CD8-positive, alpha-beta memory T cell (primary cell): ENCODE measurements around the gene PITX1. TPM values are rescaled to one million over a fixed set of nuclear protein-coding genes. Genes with fewer than 3 reads are reported as not detected.
A peak's percentile ranks its signal among the peaks of the same experiment; 100 is the strongest.

Experiments used
- CTCF ChIA-PET: fragments of 350-600 bp; sonication (Branson Sonifier 250); formaldehyde crosslinking; loops from one replicate; lab custom pipeline; 2021; ENCODE audit warnings: antibody characterized with exemption; lab: Charles Lee
- POLR2A ChIA-PET: fragments of 350-600 bp; sonication (Branson Sonifier 250); formaldehyde crosslinking; loops from one replicate; lab custom pipeline; 2021; ENCODE audit warnings: antibody characterized with exemption; lab: Charles Lee
- DNase-seq, 5 donors: peaks; one replicate each; pipeline versions ENCODE4 v3.0.0 to v3.0.0-alpha.2; 2020 to 2022; ENCODE audit warnings: mixed read lengths in 1 of 5
- H3K27ac ChIP-seq: one replicate; pipeline ENCODE4 v1.7.0; 2013; ENCODE audit warnings: low read depth, mild to moderate bottlenecking, low read length, moderate library complexity
- H3K27me3 ChIP-seq: 2 replicates; pipeline ENCODE4 v1.7.0; 2013; ENCODE audit warnings: low read length, mild to moderate bottlenecking; ENCODE audit not compliant: insufficient read depth, poor library complexity, severe bottlenecking
- H3K36me3 ChIP-seq: 2 replicates; pipeline ENCODE4 v1.7.0; 2013; ENCODE audit warnings: mild to moderate bottlenecking, low read length, moderate library complexity; ENCODE audit not compliant: insufficient read depth
- H3K4me1 ChIP-seq: 2 replicates; pipeline ENCODE4 v1.7.0; 2013; ENCODE audit warnings: mild to moderate bottlenecking, low read length, moderate library complexity; ENCODE audit not compliant: insufficient read depth
- H3K4me3 ChIP-seq: 2 replicates; pipeline ENCODE4 v1.7.0; 2013; ENCODE audit warnings: mild to moderate bottlenecking, low read length
- H3K9me3 ChIP-seq: 2 replicates; pipeline ENCODE4 v1.7.0; 2013; ENCODE audit warnings: mild to moderate bottlenecking, low read length
- H3K27ac Mint-ChIP-seq, 8 donors: one replicate each; pipeline ENCODE4 v1.8.0; 2020 to 2021; ENCODE audit warnings: mixed read lengths in 8 of 8, mild to moderate bottlenecking in 6 of 8, inconsistent platforms in 3 of 8, moderate library complexity in 3 of 8
- H3K27me3 Mint-ChIP-seq, 2 donors: one replicate each; pipeline ENCODE4 v1.8.0; 2020 to 2021; ENCODE audit warnings: mixed read lengths in 2 of 2, mild to moderate bottlenecking in 1 of 2, moderate library complexity in 1 of 2
- H3K36me3 Mint-ChIP-seq, 3 donors: one replicate each; pipeline ENCODE4 v1.8.0; 2020 to 2021; ENCODE audit warnings: mixed read lengths in 3 of 3, inconsistent platforms in 1 of 3, mild to moderate bottlenecking in 1 of 3
- H3K4me1 Mint-ChIP-seq, 3 donors: one replicate each; pipeline ENCODE4 v1.8.0; 2020 to 2021; ENCODE audit warnings: mixed read lengths in 3 of 3, inconsistent platforms in 1 of 3, mild to moderate bottlenecking in 1 of 3
- H3K4me3 Mint-ChIP-seq, 7 donors: one replicate each; pipeline ENCODE4 v1.8.0; 2020 to 2021; ENCODE audit warnings: mixed read lengths in 7 of 7, mild to moderate bottlenecking in 6 of 7, moderate library complexity in 4 of 7, inconsistent platforms in 2 of 7
- H3K9me3 Mint-ChIP-seq, 5 donors: one replicate each; pipeline ENCODE4 v1.8.0; 2020 to 2022; ENCODE audit warnings: mixed read lengths in 5 of 5, mild to moderate bottlenecking in 3 of 5, moderate library complexity in 2 of 5, inconsistent platforms in 1 of 5
- polyA plus RNA-seq: library from polyadenylated mRNA; unstranded; fragments of 300-500 nt; fragmentation: Illumina TruSeq; gene quantifications from one replicate; pipeline ENCODE4 v1.2.3, GENCODE V29; 2021
- total RNA-seq, 2 experiments: library from RNA; stranded (reverse); gene quantifications; one replicate each; pipeline ENCODE4 v1.2.3, GENCODE V29; 2021

PITX1 gene
- total and polyA plus RNA-seq, 3 experiments from 2014 or later = not detected

- Histone ChIP-seq H3K27me3 (no peaks in the 10 kb centered on the region), H3K9me3 (no peaks in the 10 kb centered on the region), H3K27ac (no peak overlapping the region), H3K36me3 (no peaks in the 10 kb centered on the region), H3K4me3 (no peak overlapping the region), H3K4me1 (no peaks in the 10 kb centered on the region)
- Mint-ChIP-seq H3K27ac (peak overlapping the region in 1 of 8 donors; percentile 64), H3K27me3 (peaks cover 31 to 57% of the 10 kb centered on the region in 2 donors), H3K4me1 (peaks cover 0 to 4% (median 0%) of the 10 kb centered on the region in 3 donors), H3K9me3 (no peaks in the 10 kb centered on the region), H3K4me3 (no peak overlapping the region), H3K36me3 (no peaks in the 10 kb centered on the region)
- ChIA-PET POLR2A (no interaction called here), CTCF (no interaction called here)
- no peak for DNase-seq
Measured at GRCh38 chr5:135052511-135053145, 18.6 kb upstream of the PITX1 start.

- ChIA-PET POLR2A (no interaction called here), CTCF (no interaction called here)
- Mint-ChIP-seq H3K4me1 (peaks cover 0 to 4% (median 0%) of the 10 kb centered on the region in 3 donors), H3K27ac (no peak overlapping the region), H3K27me3 (peaks cover 35 to 63% of the 10 kb centered on the region in 2 donors), H3K4me3 (no peak overlapping the region), H3K36me3 (no peaks in the 10 kb centered on the region), H3K9me3 (no peaks in the 10 kb centered on the region)
- DNase-seq = no peak
- no peak overlapping the region for H3K27ac ChIP-seq
- H3K4me1 ChIP-seq = no peaks in the 10 kb centered on the region
- no peaks in the 10 kb centered on the region for H3K27me3 ChIP-seq
- no peaks in the 10 kb centered on the region for H3K9me3 ChIP-seq
- H3K36me3 ChIP-seq = no peaks in the 10 kb centered on the region
- no peak overlapping the region for H3K4me3 ChIP-seq
Measured at GRCh38 chr5:135051872-135052271, 17.8 kb upstream of the PITX1 start.

GRCh38 chr5:135051399-135051798 is 17.4 kb upstream of the PITX1 start:
- Mint-ChIP-seq H3K27me3 (peaks cover 30 to 63% of the 10 kb centered on the region in 2 donors), H3K9me3 (no peaks in the 10 kb centered on the region), H3K4me3 (no peak overlapping the region), H3K36me3 (no peaks in the 10 kb centered on the region), H3K4me1 (peaks cover 0 to 4% (median 0%) of the 10 kb centered on the region in 3 donors), H3K27ac (no peak overlapping the region)
- Histone ChIP-seq H3K4me1 (no peaks in the 10 kb centered on the region), H3K36me3 (no peaks in the 10 kb centered on the region), H3K9me3 (no peaks in the 10 kb centered on the region), H3K4me3 (no peak overlapping the region), H3K27me3 (no peaks in the 10 kb centered on the region), H3K27ac (no peak overlapping the region)
- POLR2A ChIA-PET = no interaction called here
- no peak for DNase-seq
- CTCF ChIA-PET = no interaction called here

- H3K9me3 Mint-ChIP-seq = no peaks in the 10 kb centered on the region
- Histone ChIP-seq H3K4me1 (no peaks in the 10 kb centered on the region), H3K9me3 (no peaks in the 10 kb centered on the region), H3K4me3 (no peak overlapping the region), H3K36me3 (no peaks in the 10 kb centered on the region), H3K27me3 (no peaks in the 10 kb centered on the region), H3K27ac (no peak overlapping the region)
- no peak overlapping the region for H3K4me3 Mint-ChIP-seq
- POLR2A ChIA-PET = no interaction called here
- H3K27me3 Mint-ChIP-seq = peaks cover 28 to 70% of the 10 kb centered on the region in 2 donors
- CTCF ChIA-PET = no interaction called here
- peaks cover 0 to 4% (median 0%) of the 10 kb centered on the region in 3 donors for H3K4me1 Mint-ChIP-seq
- no peak overlapping the region for H3K27ac Mint-ChIP-seq
- DNase-seq = no peak
- no peaks in the 10 kb centered on the region for H3K36me3 Mint-ChIP-seq
Measured at GRCh38 chr5:135050244-135050767, 16.3 kb upstream of the PITX1 start.

- H3K4me1 ChIP-seq = no peaks in the 10 kb centered on the region
- no peak overlapping the region for H3K27ac ChIP-seq
- no peaks in the 10 kb centered on the region for H3K27me3 ChIP-seq
- Mint-ChIP-seq H3K4me3 (no peak overlapping the region), H3K27ac (no peak overlapping the region), H3K27me3 (peaks cover 34 to 73% of the 10 kb centered on the region in 2 donors), H3K4me1 (peaks cover 0 to 4% (median 0%) of the 10 kb centered on the region in 3 donors), H3K36me3 (no peaks in the 10 kb centered on the region), H3K9me3 (no peaks in the 10 kb centered on the region)
- no peaks in the 10 kb centered on the region for H3K36me3 ChIP-seq
- no peak overlapping the region for H3K4me3 ChIP-seq
- no peak for DNase-seq
- H3K9me3 ChIP-seq = no peaks in the 10 kb centered on the region
- POLR2A ChIA-PET = no interaction called here
- CTCF ChIA-PET = interaction anchor here (0.7 to 1.8 kb wide), 2 partner anchors 10 to 14 kb away, joined by 3 read pairs; no protein-coding TSS in a partner anchor
Measured at GRCh38 chr5:135048930-135049329, 14.9 kb upstream of the PITX1 start.

- peaks cover 0 to under 1% (median 0%) of the 10 kb centered on the region in 3 donors for H3K4me1 Mint-ChIP-seq
- Histone ChIP-seq H3K9me3 (no peaks in the 10 kb centered on the region), H3K4me1 (no peaks in the 10 kb centered on the region), H3K27ac (no peak overlapping the region), H3K27me3 (no peaks in the 10 kb centered on the region), H3K36me3 (no peaks in the 10 kb centered on the region), H3K4me3 (no peak overlapping the region)
- no peak overlapping the region for H3K27ac Mint-ChIP-seq
- ChIA-PET POLR2A (no interaction called here), CTCF (interaction anchor here (0.7 to 1.8 kb wide), 2 partner anchors 11 to 13 kb away, joined by 3 read pairs; no protein-coding TSS in a partner anchor)
- H3K36me3 Mint-ChIP-seq = no peaks in the 10 kb centered on the region
- H3K9me3 Mint-ChIP-seq = no peaks in the 10 kb centered on the region
- DNase-seq = no peak
- peaks cover 39 to 75% of the 10 kb centered on the region in 2 donors for H3K27me3 Mint-ChIP-seq
- H3K4me3 Mint-ChIP-seq = no peak overlapping the region
Measured at GRCh38 chr5:135048286-135048685, 14.3 kb upstream of the PITX1 start.

GRCh38 chr5:135047347-135047695 is 13.3 kb upstream of the PITX1 start:
- Mint-ChIP-seq H3K27ac (no peak overlapping the region), H3K36me3 (no peaks in the 10 kb centered on the region), H3K4me3 (no peak overlapping the region), H3K9me3 (no peaks in the 10 kb centered on the region), H3K27me3 (peaks cover 45 to 79% of the 10 kb centered on the region in 2 donors), H3K4me1 (no peaks in the 10 kb centered on the region)
- DNase-seq = no peak
- Histone ChIP-seq H3K36me3 (no peaks in the 10 kb centered on the region), H3K9me3 (no peaks in the 10 kb centered on the region), H3K4me1 (no peaks in the 10 kb centered on the region), H3K4me3 (no peak overlapping the region), H3K27me3 (no peaks in the 10 kb centered on the region), H3K27ac (no peak overlapping the region)
- CTCF ChIA-PET = interaction anchor here (1.8 kb wide), 1 partner anchor 12 kb away, joined by 3 read pairs; no protein-coding TSS in a partner anchor
- POLR2A ChIA-PET = no interaction called here

GRCh38 chr5:135046661-135047346 is 12.8 kb upstream of the PITX1 start:
- H3K4me3 Mint-ChIP-seq = no peak overlapping the region
- H3K4me1 Mint-ChIP-seq = peaks cover 0 to under 1% (median 0%) of the 10 kb centered on the region in 3 donors
- DNase-seq = no peak
- no peak overlapping the region for H3K4me3 ChIP-seq
- H3K9me3 Mint-ChIP-seq = no peaks in the 10 kb centered on the region
- POLR2A ChIA-PET = no interaction called here
- H3K27ac Mint-ChIP-seq = no peak overlapping the region
- CTCF ChIA-PET = interaction anchor here (1.8 kb wide), 1 partner anchor 12 kb away, joined by 3 read pairs; no protein-coding TSS in a partner anchor
- peaks cover 48 to 79% of the 10 kb centered on the region in 2 donors for H3K27me3 Mint-ChIP-seq
- H3K27ac ChIP-seq = no peak overlapping the region
- no peaks in the 10 kb centered on the region for H3K27me3 ChIP-seq
- no peaks in the 10 kb centered on the region for H3K36me3 Mint-ChIP-seq
- no peaks in the 10 kb centered on the region for H3K9me3 ChIP-seq
- H3K4me1 ChIP-seq = no peaks in the 10 kb centered on the region
- H3K36me3 ChIP-seq = no peaks in the 10 kb centered on the region
